PC-9 (cell line): ENCODE results near the gene RNF130. TPM values are rescaled to one million over a fixed set of nuclear protein-coding genes. Genes with fewer than 3 reads are reported as not detected.

Source experiments
- BruUV-seq: library from RNA; stranded (reverse); fragments of 400-500 nt; replicated peaks from 2 replicates; lab custom pipeline; 2021; lab: Mats Ljungman, UMichigan
- CTCF ChIA-PET: fragments of 300-600 bp; sonication (Branson Sonifier 250); formaldehyde crosslinking; loops from one replicate; lab custom pipeline; 2022; ENCODE audit warnings: antibody characterized with exemption; lab: Charles Lee
- POLR2A ChIA-PET: fragments of 300-600 bp; sonication (Branson Sonifier 250); formaldehyde crosslinking; loops from one replicate; lab custom pipeline; 2022; ENCODE audit warnings: antibody characterized with exemption; ENCODE audit not compliant: unreplicated experiment; lab: Charles Lee
- DNase-seq, 2 experiments: peaks; one replicate each; pipeline versions ENCODE4 v3.0.0 to v3.0.0-alpha.2; 2015 to 2022; ENCODE audit warnings: mixed read lengths in 1 of 2
- H2AFZ ChIP-seq: fragments of 200-600 bp; sonication (generic); 2 replicates; pipeline ENCODE4 v1.8.1; 2017; ENCODE audit warnings: antibody characterized with exemption
- H3F3A ChIP-seq: fragments of 200-600 bp; sonication (generic); 2 replicates; pipeline ENCODE4 v1.8.1; 2017; ENCODE audit warnings: antibody characterized with exemption, mild to moderate bottlenecking, low read depth; ENCODE audit not compliant: insufficient read depth
- H3K27ac ChIP-seq: fragments of 200-600 bp; sonication (generic); 2 replicates; pipeline ENCODE4 v1.6.1; 2016; ENCODE audit warnings: mixed run types
- H3K27me3 ChIP-seq: fragments of 200-600 bp; sonication (generic); 2 replicates; pipeline ENCODE4 v1.6.1; 2016; ENCODE audit warnings: low read depth, mixed run types; ENCODE audit not compliant: insufficient read depth
- H3K36me3 ChIP-seq: fragments of 200-600 bp; sonication (generic); 2 replicates; pipeline ENCODE4 v1.6.1; 2016; ENCODE audit warnings: low read depth, mixed run types
- H3K4me1 ChIP-seq: fragments of 200-600 bp; sonication (generic); replicated peaks from 2 replicates; pipeline ENCODE4 v1.6.1; 2016; ENCODE audit warnings: mixed run types; ENCODE audit not compliant: insufficient read depth
- H3K4me2 ChIP-seq: fragments of 200-600 bp; sonication (generic); 2 replicates; pipeline ENCODE4 v1.6.1; 2017; ENCODE audit warnings: mixed run types
- H3K4me3 ChIP-seq: fragments of 200-600 bp; sonication (generic); 2 replicates; pipeline ENCODE4 v1.6.1; 2016; ENCODE audit warnings: mixed run types
- H3K79me2 ChIP-seq: fragments of 200-600 bp; sonication (generic); 2 replicates; pipeline ENCODE4 v1.6.1; 2017; ENCODE audit warnings: low read depth, mixed run types
- H3K9me2 ChIP-seq: fragments of 200-600 bp; sonication (generic); 2 replicates; pipeline ENCODE4 v1.8.1; 2017; ENCODE audit warnings: mild to moderate bottlenecking; ENCODE audit not compliant: insufficient read depth
- H3K9me3 ChIP-seq: fragments of 200-600 bp; sonication (generic); 2 replicates; pipeline ENCODE4 v1.8.1; 2016; ENCODE audit warnings: low read depth; ENCODE audit not compliant: insufficient read depth
- H4K20me1 ChIP-seq: fragments of 200-600 bp; sonication (generic); 2 replicates; pipeline ENCODE4 v1.8.1; 2017; ENCODE audit not compliant: insufficient read depth
- CTCF ChIP-seq: fragments of 200-600 bp; sonication (generic); conservative IDR thresholded peaks from 2 replicates; pipeline ENCODE4 v1.6.1; 2017; ENCODE audit warnings: mixed run types, antibody characterized with exemption, mild to moderate bottlenecking, moderate library complexity
- EZH2 ChIP-seq: fragments of 200-600 bp; sonication (generic); IDR thresholded peaks from 2 replicates; pipeline ENCODE4 v1.8.0; 2017; ENCODE audit warnings: antibody characterized with exemption, low read depth
- intact Hi-C: fragments of 100-400 bp; cut with micrococcal nuclease; formaldehyde crosslinking; loops from one replicate; pipeline ENCODE4 v1.10.0; 2022; ENCODE audit not compliant: unreplicated experiment
- total RNA-seq: library from RNA; stranded (reverse); gene quantifications from 2 replicates; pipeline ENCODE4 v1.2.3, GENCODE V29; 2021

RNF130 gene
- total RNA-seq, 1 experiment from 2014 or later, result 49.6 TPM

GRCh38 chr5:179955062-179955461 lies 116.5 kb downstream of the RNF130 start:
- Histone ChIP-seq H3K27ac (no peak overlapping the region), H3K9me2 (no peaks in the 10 kb centered on the region), H3K9me3 (no peaks in the 10 kb centered on the region), H4K20me1 (no peaks in the 10 kb centered on the region), H2AFZ (no peak overlapping the region), H3K27me3 (no peaks in the 10 kb centered on the region), H3K4me2 (no peak overlapping the region), H3K79me2 (no peaks in the 10 kb centered on the region), H3K4me1 (no peaks in the 10 kb centered on the region), H3F3A (no peaks in the 10 kb centered on the region), H3K4me3 (no peak overlapping the region), H3K36me3 (no peaks in the 10 kb centered on the region)
- CTCF ChIA-PET, result no interaction called here
- intact Hi-C loops, result no loop called here
- no TSS peak for BruUV-seq
- DNase-seq, result no peak
- TF ChIP-seq CTCF, result no peak
- TF ChIP-seq EZH2, result no peak
- POLR2A ChIA-PET, result no interaction called here

GRCh38 chr5:179954434-179954833 lies 117.1 kb downstream of the RNF130 start:
- Histone ChIP-seq H3K27me3 (no peaks in the 10 kb centered on the region), H3K4me1 (no peaks in the 10 kb centered on the region), H3K4me3 (no peak overlapping the region), H2AFZ (no peak overlapping the region), H3K4me2 (no peak overlapping the region), H3K79me2 (no peaks in the 10 kb centered on the region), H3F3A (no peaks in the 10 kb centered on the region), H4K20me1 (no peaks in the 10 kb centered on the region), H3K36me3 (no peaks in the 10 kb centered on the region), H3K9me2 (no peaks in the 10 kb centered on the region), H3K27ac (no peak overlapping the region), H3K9me3 (no peaks in the 10 kb centered on the region)
- ChIA-PET CTCF (no interaction called here), POLR2A (no interaction called here)
- no TSS peak for BruUV-seq
- DNase-seq, result no peak
- TF ChIP-seq CTCF (no peak), EZH2 (no peak)
- intact Hi-C loops, result no loop called here

- Histone ChIP-seq H3K4me3 (no peak overlapping the region), H3K4me1 (no peaks in the 10 kb centered on the region), H3K79me2 (no peaks in the 10 kb centered on the region), H3K9me3 (no peaks in the 10 kb centered on the region), H2AFZ (no peak overlapping the region), H3F3A (no peaks in the 10 kb centered on the region), H3K4me2 (no peak overlapping the region), H3K9me2 (no peaks in the 10 kb centered on the region), H4K20me1 (no peaks in the 10 kb centered on the region), H3K27ac (no peak overlapping the region), H3K27me3 (no peaks in the 10 kb centered on the region), H3K36me3 (no peaks in the 10 kb centered on the region)
- POLR2A ChIA-PET, result no interaction called here
- BruUV-seq, result no TSS peak
- intact Hi-C loops, result no loop called here
- no peak for DNase-seq
- no peak for TF ChIP-seq EZH2
- no peak for TF ChIP-seq CTCF
- CTCF ChIA-PET, result no interaction called here
These were observed 117.6 kb downstream of the RNF130 start for GRCh38 chr5:179953987-179954386.
